Measurements from ENCODE around the gene SEMA6D.

- TF ChIP-seq CTCF (IDR thresholded peaks at IDR 0.05): no peak
- no peak for TF ChIP-seq POLR2A (IDR thresholded peaks at IDR 0.05)
- no peak for TF ChIP-seq POLR2AphosphoS5 (IDR thresholded peaks at IDR 0.05)
Measured at GRCh38 chr15:47742334-47742733, 25.0 kb downstream of the SEMA6D start.

Measured in gastroesophageal sphincter (tissue), 3 donors.